H1 (cell line): ENCODE data around the gene TMEM255B. TPM values are rescaled to one million over a fixed set of nuclear protein-coding genes. Genes with fewer than 3 reads are reported as not detected.

Source experiments
- CTCF ChIA-PET: fragments of 300-600 bp; sonication (Branson Sonifier 250); formaldehyde crosslinking; loops from one replicate; lab custom pipeline; 2021; ENCODE audit not compliant: partially characterized antibody; lab: Charles Lee
- POLR2A ChIA-PET: fragments of 300-600 bp; sonication (Branson Sonifier 250); formaldehyde crosslinking; loops from one replicate; lab custom pipeline; 2021; ENCODE audit warnings: inconsistent platforms; ENCODE audit not compliant: partially characterized antibody; lab: Charles Lee
- DNase-seq, 2 experiments: peaks; one replicate each; pipeline versions ENCODE4 v3.0.0 to v3.0.0-alpha.2; 2010 to 2022; ENCODE audit warnings: low spot score in 2 of 2, low read depth in 1 of 2, mixed read lengths in 1 of 2
- FAIRE-seq: peaks from 2 replicates; lab custom pipeline; 2011; peaks lifted over from hg19 to GRCh38; lab: Jason Lieb, UNC
- H2AFZ ChIP-seq: 2 replicates; pipeline ENCODE4 v1.8.1; 2012; ENCODE audit warnings: low read length, inconsistent platforms
- H2AK5ac ChIP-seq: 2 replicates; pipeline ENCODE4 v1.6.1; 2013; ENCODE audit warnings: low read depth, low read length
- H2BK120ac ChIP-seq: replicated peaks from 2 replicates; pipeline ENCODE3; 2013; ENCODE audit warnings: low read depth, low read length, inconsistent platforms
- H2BK12ac ChIP-seq: 2 replicates; pipeline ENCODE4 v1.6.1; 2013; ENCODE audit warnings: low read depth, low read length
- H2BK15ac ChIP-seq: 2 replicates; pipeline ENCODE4 v1.6.1; 2013; ENCODE audit warnings: low read length
- H2BK20ac ChIP-seq: 2 replicates; pipeline ENCODE4 v1.6.1; 2013; ENCODE audit warnings: low read length
- H2BK5ac ChIP-seq: 2 replicates; pipeline ENCODE4 v1.6.1; 2013; ENCODE audit warnings: low read depth, low read length
- H3K14ac ChIP-seq: 2 replicates; pipeline ENCODE4 v1.6.1; 2013; ENCODE audit warnings: inconsistent platforms; ENCODE audit not compliant: insufficient read length
- H3K18ac ChIP-seq: 2 replicates; pipeline ENCODE4 v1.6.1; 2013; ENCODE audit warnings: low read length; ENCODE audit errors: extremely low read depth
- H3K23ac ChIP-seq: 2 replicates; pipeline ENCODE4 v1.6.1; 2013; ENCODE audit warnings: inconsistent platforms; ENCODE audit not compliant: insufficient read length
- H3K23me2 ChIP-seq: 2 replicates; pipeline ENCODE4 v1.6.1; 2013; ENCODE audit warnings: low read depth, low read length
- H3K27ac ChIP-seq: 2 replicates; pipeline ENCODE4 v1.6.1; 2011; ENCODE audit warnings: low read depth, low read length, inconsistent platforms
- H3K27me3 ChIP-seq, 4 experiments: replicated peaks in 1 of 4; 1 replicate in 1 of 4; 2 replicates in 3 of 4; pipeline versions ENCODE4 v1.6.1 to v1.8.1; 2011 to 2013; ENCODE audit warnings: low read length in 3 of 4, mild to moderate bottlenecking in 3 of 4, inconsistent platforms in 2 of 4, mixed read lengths in 2 of 4, moderate library complexity in 1 of 4; ENCODE audit not compliant: control insufficient read depth in 3 of 4, insufficient read depth in 3 of 4; ENCODE audit errors: extremely low read depth in 1 of 4
- H3K36me3 ChIP-seq, 4 experiments: 2 replicates each; pipeline versions ENCODE4 v1.6.1 to v1.8.1; 2011 to 2013; ENCODE audit warnings: mild to moderate bottlenecking in 4 of 4, low read length in 3 of 4, moderate library complexity in 2 of 4, control low read depth in 1 of 4, inconsistent platforms in 1 of 4; ENCODE audit not compliant: insufficient read depth in 4 of 4, control insufficient read depth in 2 of 4
- H3K4ac ChIP-seq: replicated peaks from 2 replicates; pipeline ENCODE3; 2013; ENCODE audit warnings: low read length, low read depth, mixed read lengths, inconsistent platforms; ENCODE audit not compliant: insufficient read length
- H3K4me1 ChIP-seq, 4 experiments: replicated peaks in 1 of 4; 1 replicate in 1 of 4; 2 replicates in 3 of 4; pipeline versions ENCODE4 v1.6.1 to v1.8.1; 2011 to 2013; ENCODE audit warnings: low read length in 3 of 4, inconsistent platforms in 2 of 4, mixed read lengths in 1 of 4; ENCODE audit not compliant: insufficient read depth in 4 of 4, control insufficient read depth in 3 of 4
- H3K4me2 ChIP-seq, 2 experiments: 2 replicates each; pipeline versions ENCODE4 v1.6.1 to v1.8.1; 2011 to 2013; ENCODE audit warnings: low read depth in 2 of 2, low read length in 2 of 2, control low read depth in 1 of 2, inconsistent platforms in 1 of 2, mild to moderate bottlenecking in 1 of 2; ENCODE audit not compliant: insufficient read depth in 1 of 2
- H3K4me3 ChIP-seq, 4 experiments: fragments of 200-600, 300-600 bp in 1 of 4; sonication (generic), shearing (Covaris generic), sonication (Bioruptor Twin) in 1 of 4; 2 replicates each; pipeline versions ENCODE4 v1.5.1 to v1.8.1; 2011 to 2016; ENCODE audit warnings: low read length in 4 of 4, low read depth in 3 of 4, control low read depth in 2 of 4, inconsistent platforms in 2 of 4, mild to moderate bottlenecking in 2 of 4, mixed read lengths in 1 of 4, moderate library complexity in 1 of 4; ENCODE audit not compliant: insufficient read depth in 2 of 4; ENCODE audit errors: extremely low read depth in 1 of 4
- H3K56ac ChIP-seq: replicated peaks from 2 replicates; pipeline ENCODE3; 2013; ENCODE audit warnings: low read depth, mild to moderate bottlenecking, mixed read lengths, low read length, inconsistent platforms; ENCODE audit not compliant: insufficient read length
- H3K79me1 ChIP-seq: 2 replicates; pipeline ENCODE4 v1.6.1; 2013; ENCODE audit warnings: low read depth, low read length, control low read depth
- H3K79me2 ChIP-seq, 2 experiments: 2 replicates each; pipeline versions ENCODE4 v1.6.1 to v1.8.1; 2012 to 2013; ENCODE audit warnings: low read length in 2 of 2, mild to moderate bottlenecking in 2 of 2, inconsistent platforms in 1 of 2; ENCODE audit not compliant: insufficient read depth in 2 of 2, control insufficient read depth in 1 of 2
- H3K9ac ChIP-seq, 4 experiments: replicated peaks in 1 of 4; 1 replicate in 1 of 4; 2 replicates in 3 of 4; pipeline versions ENCODE4 v1.6.1 to v1.8.1; 2011 to 2013; ENCODE audit warnings: low read depth in 3 of 4, low read length in 3 of 4, control low read depth in 2 of 4, mild to moderate bottlenecking in 2 of 4, moderate library complexity in 2 of 4, inconsistent platforms in 1 of 4; ENCODE audit errors: extremely low read depth in 1 of 4
- H3K9me3 ChIP-seq, 2 experiments: 2 replicates each; pipeline versions ENCODE4 v1.6.1 to v1.8.1; 2012 to 2013; ENCODE audit warnings: mild to moderate bottlenecking in 2 of 2, moderate library complexity in 2 of 2, control low read depth in 1 of 2, inconsistent platforms in 1 of 2, low read depth in 1 of 2, low read length in 1 of 2, mixed read lengths in 1 of 2; ENCODE audit not compliant: insufficient read depth in 2 of 2
- H4K20me1 ChIP-seq, 2 experiments: replicated peaks in 1 of 2; 2 replicates each; pipeline versions ENCODE3 to v1.8.1; 2011 to 2013; ENCODE audit warnings: inconsistent platforms in 2 of 2, low read length in 2 of 2, mild to moderate bottlenecking in 1 of 2; ENCODE audit not compliant: insufficient read depth in 2 of 2, control insufficient read depth in 1 of 2
- H4K5ac ChIP-seq: 2 replicates; pipeline ENCODE4 v1.6.1; 2013; ENCODE audit warnings: low read length, low read depth, mixed read lengths, inconsistent platforms; ENCODE audit not compliant: insufficient read length
- H4K8ac ChIP-seq: 2 replicates; pipeline ENCODE4 v1.8.0; 2013; ENCODE audit warnings: mild to moderate bottlenecking, moderate library complexity, low read length, inconsistent platforms; ENCODE audit not compliant: insufficient read depth; ENCODE audit errors: extremely low read depth
- H4K91ac ChIP-seq: replicated peaks from 2 replicates; pipeline ENCODE3; 2013; ENCODE audit warnings: low read length, mixed read lengths, inconsistent platforms; ENCODE audit not compliant: insufficient read length
- BCL11A ChIP-seq, 2 experiments: IDR thresholded peaks; one replicate each; pipeline ENCODE4 v1.6.1; 2011; ENCODE audit warnings: low read depth in 2 of 2, low read length in 2 of 2, mild to moderate bottlenecking in 2 of 2
- RXRA ChIP-seq: IDR thresholded peaks from 2 replicates; pipeline ENCODE4 v1.6.1; 2011; ENCODE audit warnings: low read depth, mild to moderate bottlenecking, low read length, moderate library complexity; ENCODE audit not compliant: insufficient read depth
- SIX5 ChIP-seq: IDR thresholded peaks from 2 replicates; pipeline ENCODE4 v1.6.1; 2011; ENCODE audit warnings: mild to moderate bottlenecking, low read depth, low read length
- SP4 ChIP-seq: IDR thresholded peaks from 2 replicates; pipeline ENCODE4 v1.6.1; 2012; ENCODE audit warnings: low read length, inconsistent platforms
- WGBS, 2 experiments: shearing (Covaris generic) in 1 of 2; methylation state at CpG; one replicate each; pipeline versions ENCODE4 v1.1.6 to v1.1.7; 2013 to 2015; ENCODE audit warnings: low lambda C conversion rate in 2 of 2, mixed read lengths in 2 of 2, inconsistent platforms in 1 of 2, low coverage in 1 of 2, missing lambda C conversion rate in 1 of 2; ENCODE audit not compliant: insufficient replicate concordance in 2 of 2, insufficient coverage in 1 of 2, insufficient read length in 1 of 2; ENCODE audit errors: extremely low coverage in 1 of 2, missing lambda C conversion rate in 1 of 2; 5-methylcytosine and 5-hydroxymethylcytosine counted together
- polyA plus RNA-seq, 7 experiments: library from polyadenylated mRNA; depleted of rRNA in 3 of 7; stranded (reverse) in 5 of 7; unstranded in 2 of 7; fragments of >200 nt in 5 of 7; fragments of 200-250 nt in 2 of 7; gene quantifications; 1 replicate in 5 of 7; 2 replicates in 1 of 7; 4 replicates in 1 of 7; pipeline versions ENCODE4 v1.2.1 to v1.2.3, GENCODE V29; 2011 to 2013; ENCODE audit warnings: missing spikeins in 2 of 7, mixed read lengths in 2 of 7
- total RNA-seq: library from RNA; stranded (reverse); fragmentation: NEBNext Ultra II Directional; extraction: Animal tissue kit (Norgen Biotek cat#: 25700); gene quantifications from 2 replicates; pipeline ENCODE4 v1.2.1, GENCODE V29; 2021

The TMEM255B gene
- total and polyA plus RNA-seq, 2 of the 8 experiments (the other 6 are each of a cell fraction or from before 2014, with no cell fraction given): 3.4 to 4.4 TPM

DNA sequence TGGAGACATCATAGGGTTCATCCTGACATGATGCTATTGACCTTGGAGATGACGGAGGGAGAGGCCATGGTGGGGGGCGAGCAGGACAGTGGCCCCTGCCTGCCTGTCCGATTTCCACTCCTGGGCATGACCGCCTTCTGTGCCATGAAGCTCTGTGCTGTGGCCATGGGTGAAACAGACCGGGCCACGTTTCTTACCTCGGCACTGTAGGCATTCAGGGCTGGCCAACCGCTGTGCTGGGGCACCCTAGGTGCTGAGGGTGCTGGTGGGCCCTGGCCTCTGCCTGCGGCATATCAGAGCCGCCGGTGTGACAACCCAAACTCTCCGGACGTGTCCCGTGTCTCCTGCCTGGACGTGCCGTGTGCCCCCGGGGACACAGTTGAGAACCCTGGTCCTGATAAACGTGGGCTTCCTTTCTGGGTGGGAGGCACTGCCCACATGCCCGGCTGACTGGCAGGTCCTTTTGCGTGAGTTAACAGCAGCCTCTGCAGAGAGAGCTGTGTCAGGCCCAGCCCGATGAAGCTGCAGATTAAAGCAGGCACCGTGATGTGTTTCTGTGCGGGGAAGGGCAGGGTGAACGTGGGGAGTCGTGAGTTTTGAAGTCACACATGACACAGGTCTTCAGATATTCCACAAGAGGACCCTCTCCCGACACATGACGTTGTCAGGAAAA lies 46.5 kb downstream of the TMEM255B start:
- Histone ChIP-seq H2BK5ac (no peak overlapping the region), H2AFZ (no peak overlapping the region), H4K8ac (no peak overlapping the region; the same call in 1 of the 2 replicates), H3K79me2 (no peaks in the 10 kb centered on the region), H3K4me1 (peaks cover 0 to 8% (median 6%) of the 10 kb centered on the region in 4 experiments; a peak in 4 of 7 replicates), H3K4me3 (no peak overlapping the region), H3K9me3 (peaks cover 6 to 8% of the 10 kb centered on the region in 2 experiments; a peak in 2 of 4 replicates), H3K27me3 (no peaks in the 10 kb centered on the region), H4K91ac (no peak overlapping the region), H3K18ac (no peak overlapping the region), H2BK12ac (no peak overlapping the region), H3K23ac (no peak overlapping the region), H2BK20ac (no peak overlapping the region), H4K5ac (no peak overlapping the region), H3K14ac (no peak overlapping the region), H4K20me1 (peaks cover 0 to under 1% of the 10 kb centered on the region in 2 experiments), H2BK15ac (no peak overlapping the region), H3K79me1 (no peaks in the 10 kb centered on the region), H3K56ac (no peak overlapping the region), H3K27ac (no peak overlapping the region), H2BK120ac (no peak overlapping the region), H3K9ac (no peak overlapping the region), H3K4me2 (no peak overlapping the region), H2AK5ac (0 out of 2 replicates have a peak overlapping the region, but pooled peaks have one; percentile 9), H3K36me3 (no peaks in the 10 kb centered on the region), H3K23me2 (no peaks in the 10 kb centered on the region), H3K4ac (no peak overlapping the region)
- DNase-seq (no peak), FAIRE-seq (no peak)
- WGBS, 2 experiments: 88% methylated on average over 23 of the region's 27 CpGs; no CpG with 5 or more reads in 1 of the 2 experiments
- no peak for TF ChIP-seq SP4
- no peak for TF ChIP-seq SIX5
- TF ChIP-seq BCL11A (IDR thresholded peaks at IDR 0.05; ENCODE audit: low read depth in 2 of 2, low read length in 2 of 2): no peak
- TF ChIP-seq RXRA: no peak
- ChIA-PET CTCF (interaction anchor here (0.8 to 3.8 kb wide), 8 partner anchors 9 to 185 kb away, joined by 3 to 24 read pairs (median 4); no protein-coding TSS in a partner anchor), POLR2A (no interaction called here)
